ENCODE data around the gene CLCN3.

Gene CLCN3

GRCh38 chr4:169615467-169616106 is 4.8 kb upstream of the CLCN3 start:
- H3K9me2 ChIP-seq (replicated peaks; ENCODE audit: insufficient read depth, low read length) = no peaks in the 10 kb centered on the region
- peak overlapping the region; percentile 60 for H2AFZ ChIP-seq (ENCODE audit: low read depth, low read length, severe bottlenecking)
- no peak overlapping the region for H3K4me3 ChIP-seq (ENCODE audit: insufficient read depth, low read length, poor library complexity, severe bottlenecking)
- H3K36me3 ChIP-seq (ENCODE audit: low read length) = no peaks in the 10 kb centered on the region
- TF ChIP-seq EZH2phosphoT487 (conservative IDR thresholded peaks at IDR 0.05; ENCODE audit: low read length) = no peak
- no peak for TF ChIP-seq CTCF (IDR thresholded peaks at IDR 0.05; ENCODE audit: insufficient read depth, low read length, poor library complexity, severe bottlenecking)
- H3K27ac ChIP-seq (ENCODE audit: low read depth, low read length) = no peak overlapping the region
- no peak overlapping the region for H3K4me2 ChIP-seq (ENCODE audit: low read depth, low read length, poor library complexity, severe bottlenecking)
- H4K20me1 ChIP-seq (ENCODE audit: low read depth, low read length) = no peaks in the 10 kb centered on the region
- no peaks in the 10 kb centered on the region for H3K9me3 ChIP-seq (ENCODE audit: insufficient read depth, low read length)
- no peak overlapping the region for H3K9ac ChIP-seq (ENCODE audit: low read length)
- H3F3A ChIP-seq (ENCODE audit: insufficient read depth) = peaks cover 20% of the 10 kb centered on the region
- H3K79me2 ChIP-seq (ENCODE audit: insufficient read depth, low read length) = peaks cover 18% of the 10 kb centered on the region
- no peaks in the 10 kb centered on the region for H3K27me3 ChIP-seq (ENCODE audit: low read length)

GRCh38 chr4:169616846-169617245 is 3.5 kb upstream of the CLCN3 start:
- Histone ChIP-seq H3K9ac (ENCODE audit: low read length) (no peak overlapping the region), H3K27me3 (ENCODE audit: low read length) (no peaks in the 10 kb centered on the region), H3K27ac (ENCODE audit: low read depth, low read length) (no peak overlapping the region), H3K4me3 (ENCODE audit: insufficient read depth, low read length, poor library complexity, severe bottlenecking) (no peak overlapping the region), H3K79me2 (ENCODE audit: insufficient read depth, low read length) (peaks cover 18% of the 10 kb centered on the region), H3K9me2 (replicated peaks; ENCODE audit: insufficient read depth, low read length) (no peaks in the 10 kb centered on the region), H4K20me1 (ENCODE audit: low read depth, low read length) (no peaks in the 10 kb centered on the region), H2AFZ (ENCODE audit: low read depth, low read length, severe bottlenecking) (no peak overlapping the region), H3K9me3 (ENCODE audit: insufficient read depth, low read length) (no peaks in the 10 kb centered on the region), H3K36me3 (ENCODE audit: low read length) (no peaks in the 10 kb centered on the region), H3K4me2 (ENCODE audit: low read depth, low read length, poor library complexity, severe bottlenecking) (no peak overlapping the region), H3F3A (ENCODE audit: insufficient read depth) (peaks cover 25% of the 10 kb centered on the region)
- TF ChIP-seq CTCF (IDR thresholded peaks at IDR 0.05; ENCODE audit: insufficient read depth, low read length, poor library complexity, severe bottlenecking) (no peak), EZH2phosphoT487 (conservative IDR thresholded peaks at IDR 0.05; ENCODE audit: low read length) (no peak)

- Histone ChIP-seq H3K79me2 (ENCODE audit: insufficient read depth, low read length) (peaks cover 19% of the 10 kb centered on the region), H3K4me2 (ENCODE audit: low read depth, low read length, poor library complexity, severe bottlenecking) (no peak overlapping the region), H3K9ac (ENCODE audit: low read length) (no peak overlapping the region), H3K27me3 (ENCODE audit: low read length) (no peaks in the 10 kb centered on the region), H3K4me3 (ENCODE audit: insufficient read depth, low read length, poor library complexity, severe bottlenecking) (no peak overlapping the region), H3K27ac (ENCODE audit: low read depth, low read length) (no peak overlapping the region), H3K9me3 (ENCODE audit: insufficient read depth, low read length) (no peaks in the 10 kb centered on the region), H3K36me3 (ENCODE audit: low read length) (no peaks in the 10 kb centered on the region), H3F3A (ENCODE audit: insufficient read depth) (peaks cover 29% of the 10 kb centered on the region), H2AFZ (ENCODE audit: low read depth, low read length, severe bottlenecking) (no peak overlapping the region), H4K20me1 (ENCODE audit: low read depth, low read length) (no peaks in the 10 kb centered on the region), H3K9me2 (replicated peaks; ENCODE audit: insufficient read depth, low read length) (no peaks in the 10 kb centered on the region)
- no peak for TF ChIP-seq EZH2phosphoT487 (conservative IDR thresholded peaks at IDR 0.05; ENCODE audit: low read length)
- TF ChIP-seq CTCF (IDR thresholded peaks at IDR 0.05; ENCODE audit: insufficient read depth, low read length, poor library complexity, severe bottlenecking) = no peak
Observed at GRCh38 chr4:169617306-169617705, 3.1 kb upstream of the CLCN3 start.
